H1 (cell line): ENCODE measurements around the gene AOPEP. TPM values are rescaled to one million over a fixed set of nuclear protein-coding genes. Genes with fewer than 3 reads are reported as not detected.

Experiments used
- CTBP2 ChIP-seq: IDR thresholded peaks from 2 replicates; pipeline ENCODE4 v1.7.0; 2011; ENCODE audit warnings: borderline replicate concordance, mild to moderate bottlenecking, moderate library complexity, mixed read lengths, low read length; ENCODE audit not compliant: insufficient read depth, insufficient read length
- EGR1 ChIP-seq: IDR thresholded peaks from 2 replicates; pipeline ENCODE4 v1.6.1; 2011; ENCODE audit warnings: low read depth, low read length, borderline replicate concordance
- EP300 ChIP-seq, 2 experiments: IDR thresholded peaks; 1 replicate in 1 of 2; 2 replicates in 1 of 2; pipeline ENCODE4 v1.6.1; 2011 to 2012; ENCODE audit warnings: low read depth in 2 of 2, low read length in 2 of 2, mild to moderate bottlenecking in 2 of 2, borderline replicate concordance in 1 of 2, inconsistent platforms in 1 of 2, moderate library complexity in 1 of 2
- FOSL1 ChIP-seq: IDR thresholded peaks from 2 replicates; pipeline ENCODE4 v1.6.1; 2011; ENCODE audit warnings: mild to moderate bottlenecking, low read depth, low read length, moderate library complexity; ENCODE audit not compliant: insufficient read depth
- GTF2F1 ChIP-seq: IDR thresholded peaks from 2 replicates; pipeline ENCODE4 v1.6.1; 2012; ENCODE audit warnings: low read depth, low read length, improper control_type of control experiment, borderline replicate concordance
- HDAC2 ChIP-seq, 2 experiments: fragments of 300-600 bp in 1 of 2; sonication (generic) in 1 of 2; IDR thresholded peaks; 2 replicates each; pipeline ENCODE4 v1.6.1; 2011 to 2012; ENCODE audit warnings: low read depth in 2 of 2, low read length in 2 of 2, mild to moderate bottlenecking in 2 of 2, moderate library complexity in 2 of 2, borderline replicate concordance in 1 of 2, inconsistent platforms in 1 of 2
- KDM4A ChIP-seq: IDR thresholded peaks from one replicate; pipeline ENCODE4 v1.7.1; 2012; ENCODE audit warnings: low read depth, mild to moderate bottlenecking, moderate library complexity, low read length, inconsistent platforms; ENCODE audit not compliant: severe bottlenecking
- SAP30 ChIP-seq: fragments of 300-600 bp; sonication (generic); IDR thresholded peaks from 2 replicates; pipeline ENCODE4 v1.7.1; 2012; ENCODE audit warnings: low read length, moderate library complexity, mild to moderate bottlenecking, inconsistent platforms; ENCODE audit not compliant: insufficient read depth, insufficient replicate concordance
- SIN3A ChIP-seq, 2 experiments: IDR thresholded peaks in 1 of 2; conservative IDR thresholded peaks in 1 of 2; 2 replicates each; pipeline ENCODE4 v1.6.1; 2011 to 2012; ENCODE audit warnings: low read length in 2 of 2, improper control_type of control experiment in 1 of 2, low read depth in 1 of 2, mild to moderate bottlenecking in 1 of 2
- SP2 ChIP-seq: IDR thresholded peaks from 2 replicates; pipeline ENCODE4 v1.6.1; 2012; ENCODE audit warnings: mild to moderate bottlenecking, low read length, inconsistent platforms
- SP4 ChIP-seq: IDR thresholded peaks from 2 replicates; pipeline ENCODE4 v1.6.1; 2012; ENCODE audit warnings: low read length, inconsistent platforms
- TAF1 ChIP-seq: IDR thresholded peaks from 2 replicates; pipeline ENCODE4 v1.6.1; 2011; ENCODE audit warnings: mild to moderate bottlenecking, low read depth, low read length
- TAF7 ChIP-seq: optimal IDR thresholded peaks from 2 replicates; pipeline ENCODE3; 2011; ENCODE audit warnings: low read depth, mild to moderate bottlenecking, inconsistent platforms, low read length, moderate library complexity, borderline replicate concordance
- TBP ChIP-seq: IDR thresholded peaks from 2 replicates; pipeline ENCODE4 v1.6.1; 2011; ENCODE audit warnings: low read depth, low read length, improper control_type of control experiment
- TEAD4 ChIP-seq: IDR thresholded peaks from 2 replicates; pipeline ENCODE4 v1.6.1; 2012; ENCODE audit warnings: low read depth, low read length, inconsistent platforms, mixed read lengths
- polyA plus RNA-seq, 7 experiments: library from polyadenylated mRNA; depleted of rRNA in 3 of 7; stranded (reverse) in 5 of 7; unstranded in 2 of 7; fragments of >200 nt in 5 of 7; fragments of 200-250 nt in 2 of 7; gene quantifications; 1 replicate in 5 of 7; 2 replicates in 1 of 7; 4 replicates in 1 of 7; pipeline versions ENCODE4 v1.2.1 to v1.2.3, GENCODE V29; 2011 to 2013; ENCODE audit warnings: missing spikeins in 2 of 7, mixed read lengths in 2 of 7
- total RNA-seq: library from RNA; stranded (reverse); fragmentation: NEBNext Ultra II Directional; extraction: Animal tissue kit (Norgen Biotek cat#: 25700); gene quantifications from 2 replicates; pipeline ENCODE4 v1.2.1, GENCODE V29; 2021
- TF ChIP-seq, protein P1 (sequence below): IDR thresholded peaks from 2 replicates; pipeline ENCODE4 v1.6.1; 2012; ENCODE audit warnings: inconsistent platforms

AOPEP gene
- total and polyA plus RNA-seq, 2 of the 8 experiments (the other 6 are each of a cell fraction or from before 2014, with no cell fraction given), result 6.1 to 14.3 TPM

DNA sequence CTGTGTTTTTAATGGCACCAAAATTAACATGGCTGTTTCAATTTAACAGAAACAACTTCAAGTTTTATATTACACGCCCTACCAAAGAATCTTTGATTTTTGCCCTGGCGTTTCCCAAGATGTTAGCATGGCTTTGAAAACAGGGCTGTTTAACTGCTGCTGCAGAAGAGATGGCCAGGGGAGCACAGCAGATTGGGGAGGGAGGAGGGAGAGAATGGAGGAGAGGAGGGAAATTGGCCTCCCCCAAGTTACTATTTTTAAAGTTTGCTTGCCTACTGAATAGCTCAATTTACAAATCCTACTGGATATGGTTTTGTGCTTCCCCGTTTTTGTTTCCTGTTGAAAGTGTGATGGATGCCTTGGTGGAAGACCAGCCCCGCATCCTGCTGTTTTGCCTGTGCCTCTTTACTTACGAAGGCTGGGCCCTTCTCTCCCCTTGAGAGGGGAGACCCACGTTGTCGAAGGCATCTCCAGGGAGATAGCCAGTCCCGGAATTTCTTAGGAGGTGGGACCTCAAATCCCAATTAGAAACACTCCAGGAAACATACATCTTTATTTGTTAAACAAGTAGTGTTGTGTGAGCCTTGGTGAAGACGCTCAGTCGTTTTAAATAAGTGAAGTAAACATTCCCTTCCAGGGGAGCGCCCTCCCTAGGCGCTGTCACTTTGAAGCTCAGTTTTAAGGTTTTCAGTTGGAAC lies 98.6 kb downstream of the AOPEP start (continued):
- TF ChIP-seq, protein P1, sequence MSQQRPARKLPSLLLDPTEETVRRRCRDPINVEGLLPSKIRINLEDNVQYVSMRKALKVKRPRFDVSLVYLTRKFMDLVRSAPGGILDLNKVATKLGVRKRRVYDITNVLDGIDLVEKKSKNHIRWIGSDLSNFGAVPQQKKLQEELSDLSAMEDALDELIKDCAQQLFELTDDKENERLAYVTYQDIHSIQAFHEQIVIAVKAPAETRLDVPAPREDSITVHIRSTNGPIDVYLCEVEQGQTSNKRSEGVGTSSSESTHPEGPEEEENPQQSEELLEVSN, result no peak
- TF ChIP-seq TBP (no peak), SAP30 (no peak), TEAD4 (peak; percentile 78; the same call in 1 of the 2 replicates), TAF7 (no peak), CTBP2 (no peak), EGR1 (no peak), SP4 (0 out of 2 replicates have a peak, but pooled peaks have one; percentile 29), HDAC2 (IDR thresholded peaks at IDR 0.05; ENCODE audit: borderline replicate concordance in 1 of 2, low read depth in 2 of 2, low read length in 2 of 2) (0 out of 4 replicates have a peak, but pooled peaks of 1 of the 2 experiments have one; percentile 72), GTF2F1 (no peak), SIN3A (conservative IDR thresholded peaks at IDR 0.05 in 1 of 2, IDR thresholded peaks at IDR 0.05 in 1 of 2; ENCODE audit: low read depth in 1 of 2, low read length in 2 of 2) (no peak), SP2 (no peak), FOSL1 (no peak), TAF1 (no peak), EP300 (IDR thresholded peaks at IDR 0.05; ENCODE audit: borderline replicate concordance in 1 of 2, low read depth in 2 of 2, low read length in 2 of 2) (no peak), KDM4A (no peak)
